ENCODE results near the gene SPEM3.
"Not testable (repeated sequence)": the region's sequence is repeated elsewhere in the genome, so short reads cannot be mapped to it uniquely, and the experiment has no call there.

SPEM3 gene

DNA sequence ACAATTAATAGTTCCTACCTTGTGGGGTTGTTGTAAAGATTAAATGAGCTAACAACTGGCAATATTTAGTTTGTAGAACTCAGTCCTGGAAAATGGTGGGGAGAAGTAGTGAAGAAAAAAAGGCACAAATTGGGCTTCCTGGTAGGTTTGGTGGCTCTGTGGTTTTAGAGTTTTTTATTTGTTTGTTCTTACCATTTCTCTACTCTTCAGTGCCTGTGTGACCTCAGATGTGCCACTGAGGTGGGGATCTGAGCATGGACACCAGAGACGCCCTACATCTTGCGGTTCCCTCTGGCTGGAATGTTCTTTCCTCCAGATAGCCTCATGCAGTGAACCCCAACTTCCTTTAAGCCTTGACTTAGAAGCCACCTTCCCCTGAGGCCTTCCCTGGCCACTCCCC, 43.1 kb downstream of the SPEM3 start:
- no peak for DNase-seq (ENCODE audit: low read depth in 2 of 2)

DNA sequence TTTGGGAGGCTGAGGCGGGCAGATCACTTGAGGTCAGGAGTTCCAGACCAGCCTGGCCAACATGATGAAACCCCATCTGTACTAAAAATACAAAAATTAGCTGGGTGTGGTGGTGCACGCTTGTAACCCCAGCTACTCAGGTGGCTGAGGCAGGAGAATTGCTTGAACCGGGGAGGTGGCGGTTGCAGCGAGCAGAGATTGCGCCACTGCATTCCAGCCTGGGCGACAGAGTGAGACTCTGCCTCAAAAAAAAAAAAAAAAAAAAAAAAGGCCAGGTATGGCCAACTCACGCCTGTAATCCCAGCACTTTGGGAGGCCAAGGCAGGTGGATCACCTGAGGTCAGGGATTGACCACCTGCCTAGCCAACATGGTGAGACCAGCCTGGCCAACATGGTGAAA, 46.1 kb downstream of the SPEM3 start:
- DNase-seq (ENCODE audit: low read depth in 2 of 2), result not testable (repeated sequence)

DNA sequence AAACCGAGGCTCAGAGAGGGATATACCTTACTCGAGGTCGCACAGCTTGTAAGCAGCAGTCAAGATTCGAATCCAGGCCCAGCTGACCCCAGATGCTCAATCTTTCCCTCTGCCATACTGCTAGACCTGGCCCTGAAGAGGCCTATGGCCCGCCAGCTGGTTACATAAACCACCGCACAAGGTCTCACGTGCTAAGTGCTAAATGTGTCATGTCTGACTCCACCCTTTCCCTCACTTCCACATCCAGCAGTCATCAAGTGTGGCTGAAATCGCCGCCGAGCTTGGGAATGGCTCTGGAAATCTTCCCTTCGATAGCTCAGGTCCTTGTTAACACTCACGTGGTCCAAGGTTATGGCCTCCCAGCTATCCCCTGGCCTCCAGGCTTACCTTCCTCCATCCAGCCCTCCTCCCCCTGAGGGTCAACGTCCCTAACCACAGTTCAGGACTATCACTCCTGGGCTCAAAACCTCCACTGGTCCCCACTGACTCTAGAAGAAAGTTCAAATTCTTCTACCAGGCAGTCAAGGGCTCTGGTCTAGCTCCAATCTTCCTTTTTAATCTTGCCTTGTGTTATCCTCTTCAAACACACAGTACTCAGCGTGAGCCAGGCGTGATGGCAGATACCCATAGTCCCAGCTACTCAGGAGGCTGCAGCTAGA, 47.2 kb downstream of the SPEM3 start:
- DNase-seq (ENCODE audit: low read depth in 2 of 2), result no peak

DNA sequence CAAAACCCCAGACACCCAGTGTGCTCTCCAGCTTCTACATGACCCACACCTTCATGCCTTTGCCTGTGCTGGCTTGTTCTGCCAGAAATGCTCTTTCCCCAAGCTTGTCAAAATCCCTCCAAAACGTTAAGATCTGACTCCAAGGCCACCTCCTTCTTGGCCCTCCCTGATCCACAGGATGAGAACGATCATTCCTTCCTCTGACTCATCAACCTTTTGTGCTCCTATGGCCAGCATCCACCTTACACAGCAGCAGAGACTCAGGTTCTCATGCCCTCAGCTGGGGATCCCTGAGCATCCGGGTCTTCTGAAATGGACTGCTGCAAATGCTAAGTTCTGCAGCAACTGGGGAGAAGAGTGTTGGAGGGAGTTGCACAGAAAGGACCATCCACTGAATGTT, 47.8 kb downstream of the SPEM3 start:
- no peak for DNase-seq (ENCODE audit: low read depth in 2 of 2)

DNA sequence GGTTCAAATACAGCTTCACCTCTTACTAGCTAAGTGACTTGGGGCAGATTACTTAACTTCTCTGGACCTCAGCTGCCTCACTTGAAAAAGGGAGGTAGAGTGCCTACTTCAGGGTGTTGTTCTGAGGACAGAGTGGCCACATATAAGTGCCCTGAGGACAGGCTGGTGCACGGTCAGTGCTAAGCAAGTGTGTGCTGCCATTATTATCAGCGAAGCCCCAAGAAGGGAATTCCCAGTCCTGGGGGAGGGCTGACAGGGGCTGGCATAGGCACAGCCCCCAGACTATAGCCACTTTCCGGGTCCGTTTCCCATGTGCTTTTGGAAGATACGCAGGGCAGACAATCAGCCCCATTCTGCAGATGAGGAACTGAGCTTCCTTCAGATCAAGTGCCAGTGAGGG, 48.3 kb downstream of the SPEM3 start:
- DNase-seq (ENCODE audit: low read depth in 2 of 2), result no peak

DNA sequence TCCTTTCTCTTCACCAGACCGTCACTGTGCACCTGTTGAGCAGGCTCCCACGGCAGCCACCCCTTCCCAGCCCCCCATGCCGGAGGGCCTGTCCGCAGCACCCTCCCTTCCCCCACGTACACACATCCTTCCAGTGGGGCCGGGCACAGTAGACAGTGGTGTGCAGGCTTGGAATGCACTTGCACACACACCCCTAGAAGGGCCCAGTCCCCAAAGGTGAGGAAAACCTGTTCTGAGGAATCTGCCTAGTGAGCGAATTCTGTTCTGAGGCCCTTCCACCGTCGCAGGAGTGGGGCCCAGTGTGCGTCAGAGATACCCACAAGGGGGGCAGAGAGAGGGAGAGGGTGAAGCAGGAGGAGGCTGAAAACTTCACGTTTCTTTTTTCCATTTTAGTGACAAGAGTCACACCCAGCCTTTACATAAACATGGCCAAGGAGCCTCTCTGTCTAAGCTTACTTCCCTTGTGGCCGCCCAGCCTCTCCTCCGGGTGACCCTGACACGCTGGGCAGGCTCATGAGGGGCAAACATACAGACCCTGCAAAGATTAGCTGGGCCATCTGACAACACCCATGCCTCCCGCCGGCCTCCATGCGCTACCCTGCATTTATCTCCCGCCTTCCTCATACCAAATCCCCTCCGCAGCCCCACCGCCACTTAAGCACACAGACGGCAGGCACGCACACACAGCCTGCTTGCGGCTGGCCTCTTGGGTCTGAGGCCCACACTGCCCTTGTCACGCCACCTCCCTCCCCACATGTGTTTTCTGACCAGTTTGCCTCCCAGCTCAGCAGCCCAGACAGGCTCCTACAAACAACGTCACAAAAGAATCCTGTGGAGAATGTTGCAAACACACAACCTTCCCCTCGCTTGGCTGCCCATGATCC, 49.0 kb downstream of the SPEM3 start:
- no peak for DNase-seq (ENCODE audit: low read depth in 2 of 2)

DNA sequence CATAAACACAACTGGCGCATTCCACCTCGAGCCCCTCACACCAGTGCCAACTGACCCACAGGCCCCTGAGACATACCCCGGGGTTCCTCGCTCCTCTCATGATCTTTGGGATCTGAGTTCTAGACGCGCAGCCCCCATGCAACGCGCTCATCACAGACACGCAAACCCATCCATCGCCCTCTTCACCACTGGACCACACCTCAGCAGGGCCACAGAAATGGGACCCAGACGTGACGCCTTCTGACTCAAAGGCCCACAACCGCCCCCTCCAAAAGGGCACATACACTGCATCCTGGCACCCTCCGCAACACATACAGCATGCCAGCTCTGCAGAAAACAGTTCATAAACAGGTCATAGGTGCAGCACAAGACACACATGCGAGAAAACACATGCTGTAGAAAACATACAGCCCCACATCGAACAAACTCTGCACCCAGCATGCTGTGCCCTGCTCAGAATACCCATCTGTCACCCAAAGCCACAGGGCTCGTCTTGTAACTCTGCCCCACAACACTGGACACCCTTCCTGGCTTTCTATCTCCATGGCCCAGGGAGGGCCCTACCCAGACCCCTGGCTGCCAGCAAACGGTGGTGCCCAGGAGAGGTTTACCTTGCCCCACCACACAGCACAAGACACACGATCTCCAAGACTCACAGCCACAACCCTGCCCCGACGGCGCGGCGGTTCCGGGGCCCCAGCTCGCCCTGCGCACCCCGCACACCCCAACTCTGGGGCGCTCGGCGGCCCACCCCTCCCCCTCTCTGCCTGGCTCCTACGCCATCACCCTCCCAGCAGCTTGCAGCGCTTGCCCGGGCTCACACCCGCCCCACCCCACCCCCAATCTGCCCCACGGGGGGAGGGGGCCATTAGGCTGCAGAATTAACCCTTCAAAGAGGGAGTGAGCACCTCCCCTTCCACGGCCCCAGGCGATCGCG, 49.9 kb downstream of the SPEM3 start:
- DNase-seq (ENCODE audit: low read depth in 2 of 2), result peak; percentile 32 to 41

DNA sequence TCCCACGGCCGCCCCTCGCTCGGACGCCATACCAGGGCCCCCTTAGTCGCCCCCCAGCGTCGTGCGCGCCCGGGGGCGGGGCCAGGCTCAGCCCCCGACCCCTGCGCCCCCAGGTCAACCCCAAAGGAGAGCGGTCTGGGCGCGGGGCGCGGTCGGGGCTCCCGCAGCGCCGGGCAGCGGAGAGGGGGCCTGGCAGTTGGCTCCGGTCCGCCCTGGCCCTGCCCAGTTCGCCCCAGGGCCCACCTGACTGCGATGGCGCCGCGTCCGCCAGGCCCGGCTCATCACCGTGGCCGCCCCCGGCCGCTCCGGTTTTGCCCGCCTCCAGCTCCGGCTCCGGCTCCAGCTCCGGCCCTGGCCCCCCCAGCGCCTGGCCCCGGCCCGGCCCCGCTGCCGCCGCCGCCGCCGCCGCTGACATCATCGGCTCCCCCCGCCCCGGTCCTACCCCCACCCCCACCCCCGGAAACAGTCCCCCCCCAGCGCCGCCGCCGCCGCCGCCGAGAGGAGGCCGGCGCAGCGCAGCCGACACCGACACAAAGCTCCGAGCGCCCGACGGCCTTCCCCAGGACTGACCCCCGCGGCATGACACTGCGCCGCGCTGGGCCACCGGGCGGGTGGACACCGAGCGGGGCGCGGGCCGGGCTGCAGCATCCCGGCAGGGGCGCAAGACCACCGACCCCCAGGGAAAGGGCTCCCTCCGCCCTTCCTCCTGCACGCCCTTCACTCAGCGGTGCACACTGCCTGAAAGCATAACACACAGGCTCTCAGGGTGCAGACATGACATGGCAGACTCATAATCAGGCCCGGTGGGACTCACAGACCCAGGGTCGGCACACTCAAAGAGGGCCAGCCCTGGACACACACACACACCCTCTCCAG, 50.8 kb downstream of the SPEM3 start, which contains the start of gene ZBTB4:
Gene ZBTB4 (minus strand): TSS at position 419 of the 876 bp plus-strand sequence. CDS start 12,830 bp downstream, outside the sequence.
- DNase-seq (ENCODE audit: low read depth in 2 of 2), result peak; percentile 37 to 49

DNA sequence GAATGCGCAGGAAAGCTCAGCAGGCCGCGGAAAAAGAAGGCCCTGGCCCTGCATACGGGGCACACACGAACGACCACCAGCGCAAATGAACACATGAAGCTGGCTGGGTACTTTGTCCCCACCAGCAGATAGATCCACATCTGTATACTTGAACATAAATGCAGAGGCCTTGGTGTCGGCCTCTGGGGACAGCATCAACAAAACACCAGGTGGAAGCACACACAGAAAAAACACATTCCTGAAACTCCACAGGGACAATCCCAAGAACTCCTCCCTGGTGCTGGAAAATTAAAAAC, 51.4 kb downstream of the SPEM3 start:
- no peak for DNase-seq (ENCODE audit: low read depth in 2 of 2)

DNA sequence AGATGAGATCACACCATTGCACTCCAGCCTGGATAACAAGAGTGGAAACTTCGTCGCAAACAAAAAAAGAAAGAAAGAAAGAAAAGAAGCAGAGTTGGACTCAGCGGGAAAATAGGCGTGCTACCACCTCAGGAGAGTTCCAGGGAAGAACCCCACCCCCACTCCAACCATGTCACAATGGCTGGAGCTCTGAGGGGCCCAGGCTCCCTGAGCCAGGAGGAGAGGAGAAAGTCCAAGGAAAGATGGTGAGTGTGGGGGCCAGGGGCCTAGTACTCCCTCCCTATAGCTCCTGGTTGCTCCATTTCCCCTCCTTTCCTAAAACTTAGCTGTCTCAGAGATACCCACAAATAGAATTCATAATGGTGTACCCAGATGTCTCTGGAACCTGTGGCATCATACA, 52.6 kb downstream of the SPEM3 start, which contains the start of gene SLC35G6:
Gene SLC35G6 (plus strand): TSS at position 172 of the 400 bp plus-strand sequence. CDS start 71 bp downstream, at position 243.
- DNase-seq (ENCODE audit: low read depth in 2 of 2), result not testable (repeated sequence)

DNA sequence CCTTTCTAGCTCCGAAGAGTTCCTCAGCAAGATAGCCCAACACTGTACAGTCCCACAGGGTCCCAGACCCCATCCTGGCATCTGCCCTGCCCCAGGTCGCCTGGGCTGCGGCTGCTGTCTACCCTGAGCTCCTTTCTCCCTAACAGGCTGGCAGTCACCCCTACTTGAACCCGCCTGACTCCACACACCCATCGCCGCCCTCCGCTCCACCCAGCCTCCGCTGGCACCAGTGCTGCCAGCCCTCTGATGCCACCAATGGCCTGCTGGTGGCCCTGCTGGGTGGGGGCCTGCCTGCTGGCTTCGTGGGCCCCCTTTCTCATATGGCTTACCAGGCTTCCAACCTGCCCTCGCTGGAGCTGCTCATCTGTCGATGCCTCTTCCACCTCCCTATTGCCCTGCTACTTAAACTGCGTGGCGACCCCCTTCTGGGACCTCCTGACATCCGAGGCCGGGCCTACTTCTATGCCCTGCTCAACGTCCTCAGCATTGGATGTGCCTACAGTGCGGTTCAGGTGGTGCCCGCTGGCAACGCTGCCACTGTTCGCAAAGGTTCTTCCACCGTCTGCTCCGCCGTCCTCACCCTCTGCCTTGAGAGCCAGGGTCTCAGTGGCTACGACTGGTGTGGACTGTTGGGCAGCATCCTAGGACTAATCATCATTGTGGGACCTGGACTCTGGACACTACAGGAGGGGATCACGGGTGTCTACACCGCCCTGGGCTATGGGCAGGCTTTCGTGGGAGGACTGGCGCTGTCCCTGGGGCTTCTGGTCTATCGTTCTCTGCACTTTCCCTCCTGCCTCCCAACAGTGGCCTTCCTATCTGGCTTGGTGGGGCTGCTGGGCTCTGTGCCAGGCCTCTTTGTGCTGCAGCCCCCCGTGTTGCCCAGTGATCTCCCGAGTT, 53.4 kb downstream of the SPEM3 start:
- DNase-seq (ENCODE audit: low read depth in 2 of 2), result not testable (repeated sequence)

All from stimulated activated CD4-positive, alpha-beta T cell treated with anti-CD3 and anti-CD28 coated beads, Interleukin-1b, Interleukin-23, amount 100 ng/mL, for 1 hour (primary cell).